H1 (cell line): ENCODE measurements around the gene EDC3. TPM values are rescaled to one million over a fixed set of nuclear protein-coding genes. Genes with fewer than 3 reads are reported as not detected.

Experiments used
- CEBPB ChIP-seq: IDR thresholded peaks from 2 replicates; pipeline ENCODE4 v1.6.1; 2012; ENCODE audit warnings: low read depth, low read length
- CHD1 ChIP-seq: IDR thresholded peaks from 2 replicates; pipeline ENCODE4 v1.6.1; 2012; ENCODE audit warnings: low read depth, low read length, improper control_type of control experiment
- HDAC6 ChIP-seq: IDR thresholded peaks from one replicate; pipeline ENCODE4 v1.7.1; 2012; ENCODE audit warnings: low read depth, mild to moderate bottlenecking, inconsistent platforms, low read length, moderate library complexity
- JUN ChIP-seq: IDR thresholded peaks from 2 replicates; pipeline ENCODE4 v1.6.1; 2011; ENCODE audit warnings: low read depth, mild to moderate bottlenecking, improper control_type of control experiment, low read length
- KDM1A ChIP-seq: fragments of 200-600, 300-600 bp; sonication (generic); IDR thresholded peaks from 2 replicates; pipeline ENCODE4 v1.7.1; 2016; ENCODE audit warnings: mild to moderate bottlenecking, low read length, borderline replicate concordance
- POU5F1 ChIP-seq: IDR thresholded peaks from 2 replicates; pipeline ENCODE4 v1.6.1; 2011; ENCODE audit warnings: low read depth, mild to moderate bottlenecking, low read length, moderate library complexity
- SP4 ChIP-seq: IDR thresholded peaks from 2 replicates; pipeline ENCODE4 v1.6.1; 2012; ENCODE audit warnings: low read length, inconsistent platforms
- TAF7 ChIP-seq: optimal IDR thresholded peaks from 2 replicates; pipeline ENCODE3; 2011; ENCODE audit warnings: low read depth, mild to moderate bottlenecking, inconsistent platforms, low read length, moderate library complexity, borderline replicate concordance
- polyA plus RNA-seq, 7 experiments: library from polyadenylated mRNA; depleted of rRNA in 3 of 7; stranded (reverse) in 5 of 7; unstranded in 2 of 7; fragments of >200 nt in 5 of 7; fragments of 200-250 nt in 2 of 7; gene quantifications; 1 replicate in 5 of 7; 2 replicates in 1 of 7; 4 replicates in 1 of 7; pipeline versions ENCODE4 v1.2.1 to v1.2.3, GENCODE V29; 2011 to 2013; ENCODE audit warnings: missing spikeins in 2 of 7, mixed read lengths in 2 of 7
- total RNA-seq: library from RNA; stranded (reverse); fragmentation: NEBNext Ultra II Directional; extraction: Animal tissue kit (Norgen Biotek cat#: 25700); gene quantifications from 2 replicates; pipeline ENCODE4 v1.2.1, GENCODE V29; 2021
- TF ChIP-seq, protein P1 (sequence below): IDR thresholded peaks from 2 replicates; pipeline ENCODE4 v1.6.1; 2012; ENCODE audit warnings: inconsistent platforms

EDC3 gene
- total and polyA plus RNA-seq, 2 of the 8 experiments (the other 6 are each of a cell fraction or from before 2014, with no cell fraction given): 45.0 to 50.8 TPM

- TF ChIP-seq JUN: no peak
- no peak for TF ChIP-seq CHD1
- TF ChIP-seq HDAC6: no peak
- no peak for TF ChIP-seq POU5F1
- TF ChIP-seq, protein P1, sequence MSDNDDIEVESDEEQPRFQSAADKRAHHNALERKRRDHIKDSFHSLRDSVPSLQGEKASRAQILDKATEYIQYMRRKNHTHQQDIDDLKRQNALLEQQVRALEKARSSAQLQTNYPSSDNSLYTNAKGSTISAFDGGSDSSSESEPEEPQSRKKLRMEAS: no peak
- no peak for TF ChIP-seq KDM1A
- TF ChIP-seq SP4: no peak
- no peak for TF ChIP-seq CEBPB
- TF ChIP-seq TAF7: no peak
These were observed 52.1 kb downstream of the EDC3 start (continued) for GRCh38 chr15:74643665-74644204.
